T-helper 17 cell (primary cell): Measurements from ENCODE around the gene CAMKK2. TPM values are rescaled to one million over a fixed set of nuclear protein-coding genes. Genes with fewer than 3 reads are reported as not detected.

Experiments
- ATAC-seq: fragments of 150-1000 bp; cut with Tn5 transposase; 2 replicates; pipeline ENCODE4 v1.10.0; 2021; ENCODE audit warnings: mild to moderate bottlenecking, moderate library complexity
- DNase-seq, 3 donors: peaks; one replicate each; pipeline versions ENCODE4 v3.0.0 to v3.0.0-alpha.2; 2020 to 2021
- H3K9me3 ChIP-seq: one replicate; pipeline ENCODE4 v1.7.0; 2013; ENCODE audit warnings: low read length, mild to moderate bottlenecking; ENCODE audit not compliant: control insufficient read depth, poor library complexity, severe bottlenecking
- H3K27ac Mint-ChIP-seq: one replicate; pipeline ENCODE4 v1.8.0; 2022; ENCODE audit warnings: mild to moderate bottlenecking, moderate library complexity, mixed read lengths
- H3K27me3 Mint-ChIP-seq: one replicate; pipeline ENCODE4 v1.8.0; 2022; ENCODE audit warnings: mixed read lengths
- H3K36me3 Mint-ChIP-seq: one replicate; pipeline ENCODE4 v1.8.0; 2022; ENCODE audit warnings: low read depth, mixed read lengths
- H3K4me1 Mint-ChIP-seq: one replicate; pipeline ENCODE4 v1.8.0; 2022; ENCODE audit warnings: mild to moderate bottlenecking, mixed read lengths
- H3K4me3 Mint-ChIP-seq: one replicate; pipeline ENCODE4 v1.8.0; 2022; ENCODE audit warnings: mild to moderate bottlenecking, moderate library complexity, mixed read lengths
- total RNA-seq, 4 donors: library from RNA in 2 of 4; stranded (reverse) in 2 of 4; gene quantifications; one replicate each; pipeline ENCODE4 v1.2.3 and lab custom pipeline; 2022 to 2026

The CAMKK2 gene
- total RNA-seq, 2 donors from 2014 or later = 12.5 to 15.8 TPM

DNA sequence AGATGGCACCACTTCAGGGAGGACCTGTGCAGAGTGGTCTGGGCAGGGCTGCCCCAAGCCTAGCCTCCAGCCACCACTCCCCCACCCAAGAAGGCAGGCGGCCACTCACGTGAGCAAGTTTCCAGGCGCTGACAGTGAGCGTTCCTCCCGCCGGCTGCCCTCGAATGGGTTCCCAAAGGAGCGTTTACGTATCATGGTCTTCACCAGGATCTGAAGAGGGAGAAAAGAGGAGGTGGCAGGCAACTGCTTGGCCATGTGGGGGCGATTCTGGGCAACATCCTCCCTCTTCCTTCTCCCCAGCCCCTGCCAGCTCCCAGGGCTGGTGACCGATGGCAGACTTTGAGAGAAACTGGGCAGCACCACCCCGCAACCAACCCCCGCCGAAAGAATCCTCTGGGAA, 51.5 kb downstream of the CAMKK2 start:
- H3K9me3 ChIP-seq = no peaks in the 10 kb centered on the region
- peaks cover 23% of the 10 kb centered on the region for H3K4me1 Mint-ChIP-seq
- H3K27me3 Mint-ChIP-seq = no peaks in the 10 kb centered on the region
- no peak for ATAC-seq
- H3K4me3 Mint-ChIP-seq = no peak overlapping the region
- DNase-seq = no peak
- no peaks in the 10 kb centered on the region for H3K36me3 Mint-ChIP-seq
- H3K27ac Mint-ChIP-seq = no peak overlapping the region

DNA sequence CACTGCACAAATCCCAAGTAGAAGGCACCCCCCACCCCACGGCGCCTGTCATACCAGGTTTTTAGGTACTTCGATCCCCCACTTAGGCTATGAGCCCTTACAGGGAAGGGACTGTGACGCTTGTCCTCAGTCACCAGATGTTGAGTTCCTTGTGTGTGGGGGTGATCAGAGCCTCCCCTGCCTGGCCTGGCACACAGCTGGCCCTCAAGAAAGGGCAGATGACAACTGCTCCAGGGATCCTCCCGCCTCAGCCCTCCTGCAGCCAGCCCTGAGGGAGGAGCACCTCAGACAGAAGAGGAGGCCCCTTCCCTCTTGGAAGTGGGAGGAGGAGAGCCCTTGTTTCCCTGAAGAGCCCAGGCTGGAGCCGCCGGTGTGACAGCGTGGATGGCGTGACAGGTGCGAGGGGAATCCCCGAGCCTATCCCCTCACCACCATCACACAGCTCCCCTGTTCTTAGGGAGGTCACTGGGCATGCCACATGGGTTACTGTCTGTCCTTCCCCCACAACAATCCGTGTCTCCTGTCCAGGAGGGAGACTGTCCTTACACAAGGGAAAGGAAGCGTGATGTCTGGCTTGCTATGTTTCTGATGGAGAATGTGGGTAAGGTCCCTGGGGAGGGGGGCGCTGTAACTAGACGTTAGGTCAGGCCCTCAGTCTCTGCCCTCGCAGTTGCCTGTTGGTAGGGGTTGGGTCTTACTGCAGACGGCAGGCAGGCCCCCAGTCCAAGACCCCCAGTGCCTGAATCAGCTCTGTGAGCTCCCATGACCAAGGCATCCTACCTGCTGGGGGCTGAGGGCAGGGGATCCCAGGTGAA, 55.1 kb downstream of the CAMKK2 start:
- Mint-ChIP-seq H3K27me3 (no peaks in the 10 kb centered on the region), H3K27ac (peak overlapping the region; percentile 100), H3K36me3 (no peaks in the 10 kb centered on the region), H3K4me1 (peaks cover 32% of the 10 kb centered on the region), H3K4me3 (peak overlapping the region; percentile 90)
- DNase-seq = no peak
- no peak for ATAC-seq
- H3K9me3 ChIP-seq = no peaks in the 10 kb centered on the region

DNA sequence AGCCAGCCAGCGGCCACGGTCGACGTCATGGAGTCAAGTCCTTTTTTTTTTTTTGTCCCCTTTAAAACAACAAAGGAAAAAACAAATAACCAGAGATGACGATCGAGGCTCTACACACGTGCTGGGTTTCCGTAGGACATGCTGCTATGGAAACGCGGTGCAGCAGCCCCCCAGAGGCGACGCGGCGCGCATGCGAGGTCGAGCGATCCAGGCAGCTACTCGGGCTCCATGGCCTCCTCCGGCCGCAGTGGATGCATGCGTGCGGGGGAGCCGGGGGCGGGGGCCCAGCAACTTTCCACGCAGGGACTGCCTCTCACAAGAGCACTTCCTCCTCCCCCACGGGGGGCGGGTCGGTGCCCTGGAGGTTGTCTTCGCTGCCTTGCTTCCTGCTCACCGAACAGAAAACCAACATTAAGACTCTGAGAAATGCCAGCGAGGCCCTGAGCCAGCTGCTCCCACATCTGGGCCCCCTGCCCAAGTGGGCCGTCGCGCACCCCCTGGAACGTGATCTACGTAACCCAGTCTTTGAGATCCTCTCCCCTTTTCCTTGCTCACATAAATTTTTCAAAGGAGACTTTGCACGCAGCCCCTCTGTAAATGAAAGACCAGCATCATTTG, 55.9 kb downstream of the CAMKK2 start:
- H3K9me3 ChIP-seq = no peaks in the 10 kb centered on the region
- H3K36me3 Mint-ChIP-seq = no peaks in the 10 kb centered on the region
- H3K27me3 Mint-ChIP-seq = no peaks in the 10 kb centered on the region
- DNase-seq (peak; percentile 88 to 94 (median 90)), ATAC-seq (peak; percentile 95)
- peak overlapping the region; percentile 90 for H3K4me3 Mint-ChIP-seq
- H3K4me1 Mint-ChIP-seq = peaks cover 32% of the 10 kb centered on the region
- H3K27ac Mint-ChIP-seq = peak overlapping the region; percentile 100

DNA sequence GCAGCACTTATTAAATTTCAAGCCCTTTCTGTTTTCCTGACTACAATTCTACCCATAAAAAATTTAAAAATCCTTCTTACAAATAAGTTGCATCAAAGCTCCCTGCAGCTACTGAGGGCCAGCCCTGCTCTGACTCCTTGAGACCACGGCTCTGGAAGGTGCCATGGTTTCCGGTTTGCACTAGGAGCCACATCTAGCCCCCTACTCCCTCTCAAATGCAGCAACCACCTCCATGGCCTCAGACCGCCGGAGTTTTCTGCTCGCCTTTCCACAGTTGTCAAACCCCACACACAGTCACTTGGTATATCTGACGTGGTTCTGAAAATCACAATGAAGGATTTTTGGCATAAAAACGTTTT, 56.5 kb downstream of the CAMKK2 start:
- Mint-ChIP-seq H3K4me3 (peak overlapping the region; percentile 90), H3K27ac (peak overlapping the region; percentile 100), H3K36me3 (no peaks in the 10 kb centered on the region), H3K4me1 (peaks cover 32% of the 10 kb centered on the region), H3K27me3 (no peaks in the 10 kb centered on the region)
- DNase-seq (no peak), ATAC-seq (no peak)
- H3K9me3 ChIP-seq = no peaks in the 10 kb centered on the region

GRCh38 chr12:121239351-121240061, 57.0 kb downstream of the CAMKK2 start:
- no peaks in the 10 kb centered on the region for H3K9me3 ChIP-seq
- no peak overlapping the region for H3K4me3 Mint-ChIP-seq
- H3K36me3 Mint-ChIP-seq = no peaks in the 10 kb centered on the region
- DNase-seq (no peak), ATAC-seq (no peak)
- H3K27me3 Mint-ChIP-seq = no peaks in the 10 kb centered on the region
- peaks cover 32% of the 10 kb centered on the region for H3K4me1 Mint-ChIP-seq
- H3K27ac Mint-ChIP-seq = peak overlapping the region; percentile 100

- H3K9me3 ChIP-seq = no peaks in the 10 kb centered on the region
- no peaks in the 10 kb centered on the region for H3K36me3 Mint-ChIP-seq
- no peaks in the 10 kb centered on the region for H3K27me3 Mint-ChIP-seq
- H3K4me1 Mint-ChIP-seq = peaks cover 32% of the 10 kb centered on the region
- peak overlapping the region; percentile 100 for H3K27ac Mint-ChIP-seq
- no peak for ATAC-seq
- no peak overlapping the region for H3K4me3 Mint-ChIP-seq
- DNase-seq = no peak
Measured at GRCh38 chr12:121238604-121239350, 57.7 kb downstream of the CAMKK2 start.

- Mint-ChIP-seq H3K27ac (peak overlapping the region; percentile 100), H3K36me3 (no peaks in the 10 kb centered on the region), H3K4me1 (peaks cover 29% of the 10 kb centered on the region), H3K4me3 (no peak overlapping the region), H3K27me3 (no peaks in the 10 kb centered on the region)
- DNase-seq = no peak
- no peak for ATAC-seq
- H3K9me3 ChIP-seq = no peaks in the 10 kb centered on the region
Measured at GRCh38 chr12:121238086-121238485, 58.4 kb downstream of the CAMKK2 start.

DNA sequence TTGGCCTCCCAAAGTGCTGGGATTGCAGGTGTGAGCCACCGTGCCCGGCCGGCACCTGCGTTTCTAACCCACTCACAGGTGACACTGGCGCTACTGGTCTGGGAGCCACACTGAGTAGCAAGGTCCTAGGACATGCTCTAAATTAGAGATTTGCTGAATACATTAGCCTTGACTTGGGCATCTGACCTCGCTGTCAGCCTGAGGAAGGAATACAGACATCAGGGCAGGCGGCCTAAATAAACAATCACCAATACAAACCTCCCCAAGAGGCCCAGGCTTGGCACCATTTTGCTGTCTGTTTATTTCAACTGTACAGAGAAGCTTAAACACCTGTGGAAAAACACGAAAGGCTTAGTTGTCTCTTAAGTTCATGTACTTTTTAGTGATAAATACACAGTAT, 59.1 kb downstream of the CAMKK2 start:
- ATAC-seq = no peak
- Mint-ChIP-seq H3K4me1 (peaks cover 29% of the 10 kb centered on the region), H3K27me3 (no peaks in the 10 kb centered on the region), H3K36me3 (peaks cover 2% of the 10 kb centered on the region), H3K4me3 (no peak overlapping the region), H3K27ac (peak overlapping the region; percentile 100)
- H3K9me3 ChIP-seq = no peaks in the 10 kb centered on the region
- DNase-seq = no peak

GRCh38 chr12:121236776-121237175, 59.7 kb downstream of the CAMKK2 start:
- H3K36me3 Mint-ChIP-seq = peaks cover 2% of the 10 kb centered on the region
- H3K9me3 ChIP-seq = no peaks in the 10 kb centered on the region
- no peaks in the 10 kb centered on the region for H3K27me3 Mint-ChIP-seq
- H3K4me3 Mint-ChIP-seq = no peak overlapping the region
- H3K4me1 Mint-ChIP-seq = peaks cover 27% of the 10 kb centered on the region
- DNase-seq = no peak
- no peak for ATAC-seq
- peak overlapping the region; percentile 34 for H3K27ac Mint-ChIP-seq

DNA sequence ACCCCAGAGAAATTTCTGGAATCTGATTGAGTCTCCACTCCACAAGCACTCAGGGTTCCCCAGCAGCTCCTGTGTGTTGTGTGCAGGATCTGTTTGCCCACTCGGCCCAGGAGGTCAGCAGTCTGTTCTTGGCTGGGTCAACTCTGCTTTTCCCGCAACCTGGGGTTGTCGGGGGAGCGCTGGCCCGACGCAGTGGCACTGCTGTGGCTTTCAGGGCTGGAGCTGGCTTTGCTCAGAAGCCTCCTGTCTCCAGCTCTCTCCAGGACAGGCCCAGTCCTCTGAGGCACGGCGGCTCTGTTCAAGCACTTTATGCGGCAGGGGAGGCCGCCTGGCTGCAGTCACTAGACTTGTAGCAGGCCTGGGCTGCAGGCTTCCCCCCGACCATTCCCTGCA, 62.9 kb downstream of the CAMKK2 start:
- Mint-ChIP-seq H3K4me1 (no peaks in the 10 kb centered on the region), H3K27ac (no peak overlapping the region), H3K36me3 (peaks cover 2% of the 10 kb centered on the region), H3K4me3 (no peak overlapping the region), H3K27me3 (no peaks in the 10 kb centered on the region)
- no peak for DNase-seq
- ATAC-seq = no peak
- no peaks in the 10 kb centered on the region for H3K9me3 ChIP-seq

DNA sequence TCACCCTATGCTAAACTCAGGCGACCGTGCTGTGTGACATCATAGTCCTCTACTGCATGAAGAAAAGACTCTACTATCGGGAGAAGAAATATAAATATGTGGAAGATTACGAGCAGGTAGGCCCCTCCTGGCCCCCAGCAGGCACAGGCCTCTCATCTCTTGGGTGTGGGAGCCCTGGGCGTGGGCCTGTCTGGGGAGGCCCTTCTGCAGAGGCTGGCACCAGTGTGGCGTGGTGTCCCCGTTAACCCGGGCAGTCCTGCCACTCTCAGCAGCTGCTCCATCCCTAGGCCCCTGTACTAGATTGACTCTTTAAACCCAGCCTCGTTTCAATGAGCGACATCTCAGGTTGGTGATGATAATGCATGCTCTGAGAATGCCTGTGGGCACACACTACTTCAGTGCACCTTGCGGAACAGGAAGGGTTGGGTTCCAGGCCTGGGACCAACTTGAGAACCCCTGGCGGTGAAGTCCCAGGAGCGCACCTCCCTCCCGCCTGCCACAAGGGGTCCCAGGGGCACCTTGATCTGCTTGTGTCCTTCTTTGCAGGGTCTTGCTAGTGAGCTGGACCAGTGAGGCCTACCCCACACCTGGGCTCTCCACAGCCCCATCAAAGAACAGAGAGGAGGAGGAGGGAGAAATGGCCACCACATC, 63.4 kb downstream of the CAMKK2 start:
- peak overlapping the region; percentile 9 for H3K27ac Mint-ChIP-seq
- ATAC-seq (no peak), DNase-seq (no peak)
- no peaks in the 10 kb centered on the region for H3K27me3 Mint-ChIP-seq
- peaks cover 2% of the 10 kb centered on the region for H3K36me3 Mint-ChIP-seq
- no peaks in the 10 kb centered on the region for H3K9me3 ChIP-seq
- H3K4me1 Mint-ChIP-seq = no peaks in the 10 kb centered on the region
- H3K4me3 Mint-ChIP-seq = no peak overlapping the region

- ATAC-seq = no peak
- Mint-ChIP-seq H3K36me3 (peaks cover 2% of the 10 kb centered on the region), H3K4me3 (peak overlapping the region; percentile 5), H3K27ac (peak overlapping the region; percentile 9), H3K27me3 (no peaks in the 10 kb centered on the region), H3K4me1 (peaks cover 5% of the 10 kb centered on the region)
- no peaks in the 10 kb centered on the region for H3K9me3 ChIP-seq
- no peak for DNase-seq
Measured at GRCh38 chr12:121232163-121232562, 64.3 kb downstream of the CAMKK2 start.
